AG04450 (cell line): Measurements from ENCODE around the gene NRBP1. TPM values are rescaled to one million over a fixed set of nuclear protein-coding genes. Genes with fewer than 3 reads are reported as not detected.

Experiments
- CTCF ChIA-PET: fragments of 300-600, 350-600 bp; formaldehyde crosslinking; extraction: SDS; loops from one replicate; lab custom pipeline; 2022; ENCODE audit warnings: antibody characterized with exemption, inconsistent platforms; lab: Charles Lee
- POLR2A ChIA-PET: fragments of 350-600 bp; formaldehyde crosslinking; extraction: SDS; loops from one replicate; lab custom pipeline; 2021; ENCODE audit warnings: antibody characterized with exemption, inconsistent platforms; lab: Yijun Ruan, JAX
- DNase-seq: peaks from one replicate; pipeline ENCODE4 v3.0.0-alpha.2; 2011; ENCODE audit warnings: low read depth, low spot score
- H3K27ac ChIP-seq: one replicate; pipeline ENCODE4 v1.5.1; 2012; ENCODE audit warnings: low read depth, low read length, control low read depth
- H3K27me3 ChIP-seq: one replicate; pipeline ENCODE4 v1.6.0; 2012; ENCODE audit warnings: low read length; ENCODE audit not compliant: control insufficient read depth, insufficient read depth
- H3K4me3 ChIP-seq: 2 replicates; pipeline ENCODE4 v1.5.1; 2011; ENCODE audit warnings: mild to moderate bottlenecking, low read depth, low read length, control low read depth
- H3K9me3 ChIP-seq: 2 replicates; pipeline ENCODE4 v1.5.1; 2012; ENCODE audit warnings: low read length; ENCODE audit not compliant: control insufficient read depth, insufficient read depth
- polyA plus RNA-seq: library from polyadenylated mRNA; depleted of rRNA; stranded (reverse); fragments of >200 nt; gene quantifications from 2 replicates; pipeline ENCODE4 v1.2.3, GENCODE V29; 2011; rRNA removed
- small RNA-seq: library from RNA; depleted of rRNA; stranded (forward); fragments of <200 nt; gene quantifications from one replicate; pipeline ENCODE3, GENCODE V24; 2012; ENCODE audit warnings: low read depth; ENCODE audit not compliant: insufficient read length
- TF ChIP-seq, protein P1 (sequence below): IDR thresholded peaks from 2 replicates; pipeline ENCODE4 v1.5.1; 2011; ENCODE audit warnings: low read depth, low read length, control low read depth, inconsistent platforms

Gene NRBP1
- polyA plus RNA-seq, 1 experiment = 181 TPM

DNA sequence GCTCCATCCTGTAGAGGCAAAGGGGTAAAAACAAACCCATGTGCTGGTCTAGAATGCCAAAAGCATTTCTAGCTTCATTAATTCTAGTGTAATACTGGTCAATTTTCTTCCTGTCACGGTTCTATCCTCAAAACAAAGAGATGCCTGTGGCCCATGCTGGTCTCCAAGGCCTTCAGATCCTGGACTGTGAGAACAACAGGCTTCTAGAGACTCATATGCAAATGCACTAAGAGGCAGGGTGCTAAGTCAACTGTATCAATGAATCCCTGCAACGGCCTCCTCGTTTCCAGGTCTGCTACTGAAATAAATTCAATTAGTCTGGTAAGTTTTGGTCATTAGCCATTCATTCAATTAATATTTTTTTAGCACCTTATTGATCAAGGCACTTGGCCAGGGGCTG, 57.1 kb downstream of the NRBP1 start:
- DNase-seq = no peak
- TF ChIP-seq, protein P1, sequence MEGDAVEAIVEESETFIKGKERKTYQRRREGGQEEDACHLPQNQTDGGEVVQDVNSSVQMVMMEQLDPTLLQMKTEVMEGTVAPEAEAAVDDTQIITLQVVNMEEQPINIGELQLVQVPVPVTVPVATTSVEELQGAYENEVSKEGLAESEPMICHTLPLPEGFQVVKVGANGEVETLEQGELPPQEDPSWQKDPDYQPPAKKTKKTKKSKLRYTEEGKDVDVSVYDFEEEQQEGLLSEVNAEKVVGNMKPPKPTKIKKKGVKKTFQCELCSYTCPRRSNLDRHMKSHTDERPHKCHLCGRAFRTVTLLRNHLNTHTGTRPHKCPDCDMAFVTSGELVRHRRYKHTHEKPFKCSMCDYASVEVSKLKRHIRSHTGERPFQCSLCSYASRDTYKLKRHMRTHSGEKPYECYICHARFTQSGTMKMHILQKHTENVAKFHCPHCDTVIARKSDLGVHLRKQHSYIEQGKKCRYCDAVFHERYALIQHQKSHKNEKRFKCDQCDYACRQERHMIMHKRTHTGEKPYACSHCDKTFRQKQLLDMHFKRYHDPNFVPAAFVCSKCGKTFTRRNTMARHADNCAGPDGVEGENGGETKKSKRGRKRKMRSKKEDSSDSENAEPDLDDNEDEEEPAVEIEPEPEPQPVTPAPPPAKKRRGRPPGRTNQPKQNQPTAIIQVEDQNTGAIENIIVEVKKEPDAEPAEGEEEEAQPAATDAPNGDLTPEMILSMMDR = no peak
- Histone ChIP-seq H3K4me3 (no peak overlapping the region), H3K9me3 (no peaks in the 10 kb centered on the region), H3K27ac (no peak overlapping the region), H3K27me3 (no peaks in the 10 kb centered on the region)
- ChIA-PET POLR2A (no interaction called here), CTCF (no interaction called here)

DNA sequence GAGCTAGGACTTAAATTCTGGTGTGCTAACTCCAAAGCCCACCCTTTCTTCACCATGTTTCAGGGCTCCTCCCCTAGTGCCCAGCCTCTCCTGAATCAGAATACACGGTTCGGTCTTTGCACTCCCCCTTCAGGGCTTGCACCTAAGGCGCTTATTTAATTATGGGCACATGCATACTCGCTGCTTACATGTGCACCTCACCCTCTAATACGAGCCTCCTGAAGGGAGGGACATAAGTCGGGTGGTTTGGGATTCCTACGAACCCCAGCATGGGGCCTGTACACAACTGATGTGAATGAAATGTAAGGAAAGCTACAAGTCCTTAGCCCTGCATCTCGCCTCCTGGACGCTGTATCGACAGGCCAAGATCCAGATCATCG, 60.7 kb downstream of the NRBP1 start:
- ChIA-PET POLR2A (no interaction called here), CTCF (interaction anchor here (0.7 to 1.5 kb wide), 2 partner anchors 60 to 194 kb away, joined by 3 read pairs; no protein-coding TSS in a partner anchor)
- Histone ChIP-seq H3K27ac (no peak overlapping the region), H3K27me3 (no peaks in the 10 kb centered on the region), H3K4me3 (peak overlapping the region; percentile 88), H3K9me3 (no peaks in the 10 kb centered on the region)
- TF ChIP-seq, protein P1 = no peak; the same call in 1 of the 2 replicates
- no peak for DNase-seq

DNA sequence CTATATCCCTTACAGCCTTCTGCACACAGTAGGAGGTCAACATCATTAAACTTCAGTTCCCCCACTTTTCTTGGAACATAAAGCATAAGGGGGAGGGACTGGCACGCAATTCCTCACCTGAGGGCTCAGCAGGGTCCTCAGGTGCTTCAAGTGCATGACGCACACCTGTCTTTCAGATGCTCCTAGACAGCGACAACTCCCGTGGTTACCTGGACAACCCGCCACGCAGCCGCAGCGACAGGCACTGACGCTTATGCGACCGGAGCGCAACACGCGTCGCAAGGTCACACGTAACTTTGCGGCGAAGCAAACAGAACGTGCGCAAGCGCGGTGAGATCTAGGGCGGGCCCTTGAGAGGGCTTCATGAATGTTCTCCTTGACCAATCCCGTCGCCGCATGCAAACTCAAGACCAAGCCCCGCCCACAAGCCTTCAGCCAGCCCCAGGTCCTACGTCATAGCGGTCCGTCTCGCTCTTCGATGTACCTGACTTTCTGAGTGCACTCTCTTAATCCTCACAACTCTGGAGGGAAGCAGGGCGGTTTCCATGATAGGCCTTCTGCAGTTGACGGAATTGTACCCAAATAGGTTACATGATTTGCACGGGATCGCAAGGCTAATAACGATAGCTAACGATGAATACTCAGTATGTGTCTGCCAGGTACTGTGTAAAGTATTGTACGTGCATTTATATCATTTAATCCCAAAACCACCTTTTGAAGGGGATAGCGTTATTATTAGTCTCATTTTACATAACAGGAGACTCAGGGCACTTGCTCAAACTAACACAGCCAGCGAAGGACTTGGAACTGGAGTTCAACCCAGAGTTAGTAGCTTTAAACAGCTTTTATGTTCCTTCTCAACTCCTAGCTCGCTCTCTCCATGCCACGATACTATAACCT, 61.3 kb downstream of the NRBP1 start, which contains the start of gene IFT172:
Gene IFT172 (minus strand): TSS at position 246 of the 900 bp plus-strand sequence. CDS start 90 bp downstream, at position 156.
- H3K4me3 ChIP-seq = peak within 1 kb of the TSS; percentile 88
- H3K9me3 ChIP-seq = no peaks in the 10 kb centered on the region
- POLR2A ChIA-PET = no interaction called here
- peak; percentile 93 for DNase-seq
- H3K27me3 ChIP-seq = no peaks in the 10 kb centered on the region
- CTCF ChIA-PET = interaction anchor here (1.5 kb wide), 1 partner anchor 193 kb away, joined by 3 read pairs; no protein-coding TSS in a partner anchor
- no peak within 1 kb of the TSS for H3K27ac ChIP-seq
- TF ChIP-seq, protein P1 = no peak

Small RNA genes within 50 kb of the gene (small RNA-seq; reads per million reads assigned to genes)
- not detected for gene RNU6-986P

Other genes with a start within 250 kb of the NRBP1 start
- gene ATRAID, start 216.6 kb upstream of the NRBP1 start, polyA plus RNA-seq = 219 and 233 TPM in 2 replicates
- 22.0 and 23.2 TPM in 2 replicates for gene SLC5A6, start 216.4 kb upstream of the NRBP1 start, polyA plus RNA-seq
- gene CAD, start 211.3 kb upstream of the NRBP1 start, polyA plus RNA-seq = 17.8 and 23.4 TPM in 2 replicates
- 0.04 and 0.07 TPM in 2 replicates for gene SLC30A3, start 165.6 kb upstream of the NRBP1 start, polyA plus RNA-seq
- gene DNAJC5G, start 153.2 kb upstream of the NRBP1 start, polyA plus RNA-seq = not detected in 2 replicates
- gene TRIM54, start 146.2 kb upstream of the NRBP1 start, polyA plus RNA-seq = 0.05 TPM in 1 of 2 replicates, not detected in the other
- 0.40 TPM in 1 of 2 replicates, not detected in the other for gene UCN, start 120.2 kb upstream of the NRBP1 start, polyA plus RNA-seq
- 183 and 191 TPM in 2 replicates for gene MPV17, start 105.5 kb upstream of the NRBP1 start, polyA plus RNA-seq
- 39.0 TPM in 2 replicates for gene GTF3C2, start 71.9 kb upstream of the NRBP1 start, polyA plus RNA-seq
- 43.0 and 52.2 TPM in 2 replicates for gene EIF2B4, start 58.3 kb upstream of the NRBP1 start, polyA plus RNA-seq
- 123 and 137 TPM in 2 replicates for gene SNX17, start 58.0 kb upstream of the NRBP1 start, polyA plus RNA-seq
- gene ZNF513, start 47.9 kb upstream of the NRBP1 start, polyA plus RNA-seq = 7.4 and 11.1 TPM in 2 replicates
- gene PPM1G, start 19.0 kb upstream of the NRBP1 start, polyA plus RNA-seq = 48.6 and 49.5 TPM in 2 replicates
- gene KRTCAP3, start 13.8 kb downstream of the NRBP1 start, polyA plus RNA-seq = 0.32 and 0.60 TPM in 2 replicates
- 20.4 and 24.8 TPM in 2 replicates for gene IFT172, start 61.1 kb downstream of the NRBP1 start, polyA plus RNA-seq
- 12.3 and 12.4 TPM in 2 replicates for gene FNDC4, start 66.6 kb downstream of the NRBP1 start, polyA plus RNA-seq
- gene GCKR, start 68.2 kb downstream of the NRBP1 start, polyA plus RNA-seq = 0.14 and 0.36 TPM in 2 replicates
- gene ZNF512, start 154.4 kb downstream of the NRBP1 start, polyA plus RNA-seq = 51.4 and 63.7 TPM in 2 replicates
- 1.7 and 1.8 TPM in 2 replicates for gene CCDC121, start 200.4 kb downstream of the NRBP1 start, polyA plus RNA-seq
- 63.9 and 73.6 TPM in 2 replicates for gene GPN1, start 200.4 kb downstream of the NRBP1 start, polyA plus RNA-seq
- gene SUPT7L, start 235.0 kb downstream of the NRBP1 start, polyA plus RNA-seq = 43.9 and 46.7 TPM in 2 replicates
- gene SLC4A1AP, start 235.3 kb downstream of the NRBP1 start, polyA plus RNA-seq = 12.5 and 15.5 TPM in 2 replicates